Measurements from ENCODE around the gene TMEM33.
"Not testable (repeated sequence)": the region's sequence is repeated elsewhere in the genome, so short reads cannot be mapped to it uniquely, and the experiment has no call there.

Gene TMEM33, protein sequence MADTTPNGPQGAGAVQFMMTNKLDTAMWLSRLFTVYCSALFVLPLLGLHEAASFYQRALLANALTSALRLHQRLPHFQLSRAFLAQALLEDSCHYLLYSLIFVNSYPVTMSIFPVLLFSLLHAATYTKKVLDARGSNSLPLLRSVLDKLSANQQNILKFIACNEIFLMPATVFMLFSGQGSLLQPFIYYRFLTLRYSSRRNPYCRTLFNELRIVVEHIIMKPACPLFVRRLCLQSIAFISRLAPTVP
- total RNA-seq: 29.4 to 60.0 (median 44.9) reads per million in 4 donors

DNA sequence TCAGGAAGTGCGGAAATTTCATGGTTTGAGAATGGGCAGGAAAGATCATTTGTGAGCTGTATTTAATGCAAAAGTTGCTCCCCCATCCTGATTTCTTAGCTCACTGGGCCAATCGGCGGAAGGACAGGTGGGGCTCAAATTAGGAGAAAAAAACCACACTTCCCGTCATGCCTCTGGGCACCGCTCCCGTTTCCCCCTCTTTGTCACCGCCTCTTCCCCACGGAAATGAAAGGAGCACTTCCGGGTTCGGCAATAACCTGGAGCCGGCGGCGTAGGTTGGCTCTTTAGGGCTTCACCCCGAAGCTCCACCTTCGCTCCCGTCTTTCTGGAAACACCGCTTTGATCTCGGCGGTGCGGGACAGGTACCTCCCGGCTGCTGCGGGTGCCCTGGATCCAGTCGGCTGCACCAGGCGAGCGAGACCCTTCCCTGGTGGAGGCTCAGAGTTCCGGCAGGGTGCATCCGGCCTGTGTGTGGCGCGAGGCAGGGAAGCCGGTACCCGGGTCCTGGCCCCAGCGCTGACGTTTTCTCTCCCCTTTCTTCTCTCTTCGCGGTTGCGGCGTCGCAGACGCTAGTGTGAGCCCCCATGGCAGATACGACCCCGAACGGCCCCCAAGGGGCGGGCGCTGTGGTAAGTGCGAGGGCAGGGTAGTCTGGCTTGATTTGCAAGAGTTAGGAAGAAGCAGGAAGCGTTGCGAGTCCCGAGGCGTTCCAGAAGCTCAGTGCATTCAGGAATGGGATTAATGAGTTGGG, at the start of gene TMEM33:
Gene TMEM33, plus strand, starts transcription at position 529 of the 751 bp plus-strand sequence. Its CDS starts 56 bp downstream, at position 585.
- peak; percentile 46 to 87 (median 62) for DNase-seq

DNA sequence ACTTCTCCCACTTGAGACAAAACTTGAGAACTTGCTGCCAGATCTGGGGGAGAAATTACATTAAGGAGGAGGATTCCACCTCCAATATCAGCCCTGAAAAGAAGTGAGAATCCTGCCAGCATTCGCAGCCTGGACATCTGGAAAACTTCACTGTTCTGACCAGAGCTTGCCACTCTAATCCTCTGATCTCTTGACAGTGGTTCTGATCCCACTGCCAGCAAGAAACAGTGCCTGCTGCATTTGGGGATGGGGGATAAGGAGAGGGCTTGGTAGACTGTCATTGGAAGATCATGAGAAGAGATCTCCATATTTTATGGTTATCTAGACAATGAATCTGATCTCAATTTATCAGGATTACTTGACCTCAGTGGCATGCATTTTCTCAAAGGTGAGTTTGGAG, 49.8 kb upstream of the TMEM33 start:
- no peak for DNase-seq

DNA sequence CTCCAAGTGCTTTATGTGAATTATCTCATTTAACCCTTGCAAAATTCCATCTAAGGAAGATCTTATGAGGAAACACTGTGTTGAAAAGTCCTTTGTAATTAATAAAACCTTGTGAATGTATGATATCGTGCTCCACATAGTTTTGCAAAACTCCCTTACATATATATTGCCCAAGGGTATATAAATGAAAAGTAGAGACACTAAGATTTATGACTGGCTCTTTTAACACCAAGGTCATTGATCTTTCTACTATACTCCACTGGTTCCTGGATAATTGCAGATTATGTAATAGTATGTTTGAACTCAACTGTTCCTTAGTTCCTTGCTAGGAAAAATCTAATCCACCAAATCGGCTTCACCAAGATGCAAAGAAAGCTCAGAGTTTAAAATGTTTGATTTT, 48.0 kb upstream of the TMEM33 start:
- no peak for DNase-seq

DNA sequence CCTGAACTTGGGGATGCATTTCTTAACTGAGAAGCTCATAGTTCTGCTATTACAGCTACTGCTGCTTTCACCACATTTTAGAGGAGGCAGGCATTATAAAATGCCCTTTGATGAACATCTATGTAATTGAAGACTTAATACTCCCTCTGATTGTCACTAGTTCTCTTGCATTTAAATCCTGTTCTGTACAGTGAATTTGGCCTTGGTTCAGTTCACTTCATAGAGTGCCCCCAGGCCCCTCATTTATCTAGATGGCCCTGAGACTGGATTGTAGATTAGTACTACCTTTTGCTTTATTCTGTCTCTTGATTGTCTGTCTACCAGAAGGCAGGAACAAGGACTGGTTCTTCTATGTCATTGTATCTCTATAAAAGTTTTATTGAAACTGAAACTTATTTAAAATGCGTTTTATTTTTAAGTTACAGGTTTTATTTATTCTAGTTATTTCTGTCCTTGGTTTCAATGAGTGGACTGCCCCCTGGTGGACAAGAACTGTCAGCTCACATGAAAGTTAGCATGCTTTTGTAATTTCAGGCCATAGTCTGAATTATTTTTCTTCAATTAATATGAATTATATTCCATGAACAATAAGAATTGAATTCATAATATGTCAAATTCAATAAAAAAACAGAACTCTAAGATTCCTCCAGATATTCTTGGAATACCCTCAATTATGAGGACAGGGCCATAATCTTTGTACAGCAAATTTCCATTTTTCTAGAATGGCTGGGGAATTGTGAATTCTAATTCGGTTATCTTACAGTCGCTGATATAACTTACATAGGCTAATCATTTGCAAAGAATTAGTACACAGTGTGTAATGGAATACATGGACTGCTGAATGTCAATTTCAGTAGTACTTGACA, 47.2 kb upstream of the TMEM33 start:
- peak in 2 of 5 donors; percentile 26 to 33 for DNase-seq

DNA sequence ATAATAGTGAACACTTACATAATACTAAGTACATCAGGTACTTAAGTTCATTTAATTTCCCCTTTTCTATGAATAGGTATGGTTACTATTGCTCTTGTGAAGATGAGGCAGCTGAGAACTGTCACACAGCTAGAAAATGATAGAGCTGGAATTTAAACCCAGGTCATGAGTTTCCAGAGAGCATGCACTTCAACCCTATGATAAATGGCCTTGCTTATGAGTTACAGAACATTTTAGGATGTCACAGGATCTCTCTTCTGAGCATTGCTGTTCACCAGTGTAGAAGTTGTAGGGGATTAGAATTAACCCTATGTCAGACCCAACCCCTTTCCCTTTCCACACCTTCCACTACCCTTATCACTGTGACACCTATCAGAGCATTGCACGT, 46.5 kb upstream of the TMEM33 start:
- no peak for DNase-seq

DNA sequence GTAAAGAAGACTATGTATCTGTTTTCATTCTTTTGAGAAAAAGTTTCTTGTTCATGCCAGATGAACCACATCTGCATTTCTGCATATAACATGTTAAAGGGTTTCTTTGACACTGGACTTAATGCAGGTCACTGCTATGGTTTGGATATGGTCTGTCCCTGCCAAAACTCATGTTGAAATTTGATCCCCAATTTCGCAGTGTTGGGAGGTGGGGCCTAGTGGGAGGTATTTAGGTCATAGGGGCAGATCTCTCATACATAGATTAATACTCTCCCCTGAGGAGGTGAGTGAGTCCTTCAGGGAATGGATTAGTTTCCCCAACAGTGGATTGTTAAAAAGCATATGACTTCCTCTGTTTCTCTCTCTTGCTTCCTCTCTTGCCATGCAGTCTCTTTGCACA, 45.9 kb upstream of the TMEM33 start:
- DNase-seq: no peak

DNA sequence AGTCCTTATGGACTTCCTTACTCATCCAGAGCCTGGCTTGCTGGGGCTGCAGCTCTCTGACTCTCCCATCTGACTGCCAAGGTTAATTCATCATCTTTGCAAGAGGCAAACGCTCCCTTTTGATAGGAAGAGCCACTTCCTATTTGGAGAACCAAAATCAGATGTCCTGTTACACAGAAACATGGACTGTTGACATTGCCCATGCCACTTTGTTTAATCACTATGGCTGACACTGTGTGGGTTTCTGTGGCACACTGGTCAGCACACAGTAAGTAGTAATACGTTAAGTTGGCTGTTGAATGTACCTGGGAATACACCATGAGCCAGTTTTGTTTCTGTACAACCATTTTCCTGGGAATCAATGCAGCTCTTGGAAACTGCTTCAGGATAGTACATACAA, 45.1 kb upstream of the TMEM33 start:
- no peak for DNase-seq

DNA sequence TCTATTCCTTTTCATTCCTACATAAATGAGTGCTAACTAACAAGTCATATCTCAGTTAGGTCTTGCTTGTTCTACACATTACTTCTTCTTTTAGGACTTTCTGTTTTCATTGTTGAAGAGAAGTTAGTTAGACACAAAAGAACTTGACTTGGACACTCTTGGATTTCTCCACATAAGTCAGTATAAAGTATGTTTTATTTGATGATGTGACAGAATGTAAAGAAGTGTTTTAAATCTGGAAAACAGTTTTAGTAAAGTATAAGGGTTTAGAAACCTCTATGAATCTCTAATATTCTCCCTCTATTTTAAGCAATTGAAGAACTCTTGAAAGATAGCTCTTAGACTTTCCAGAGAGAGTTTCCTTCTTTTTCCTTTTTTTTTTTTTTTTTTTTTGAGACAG, 38.6 kb upstream of the TMEM33 start:
- no peak for DNase-seq

DNA sequence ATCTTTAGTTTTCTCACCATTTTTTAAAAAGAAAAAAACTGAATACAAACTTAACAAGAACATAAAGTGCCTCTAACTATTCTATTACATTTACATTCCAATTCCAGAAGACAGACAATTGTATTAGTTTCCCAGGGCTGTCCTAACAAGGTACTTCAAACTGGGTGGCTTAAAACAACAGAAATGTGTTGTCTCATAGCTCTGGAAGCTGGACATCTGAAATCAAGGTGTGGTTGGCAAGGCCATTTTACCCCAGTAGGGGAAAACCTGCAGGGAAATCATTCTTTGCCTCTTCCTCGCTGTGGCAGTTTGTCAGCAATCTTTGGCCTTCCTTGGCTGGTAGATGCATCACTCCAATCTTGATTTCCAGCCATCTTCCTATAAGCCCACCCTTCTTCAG, 37.5 kb upstream of the TMEM33 start:
- no peak for DNase-seq

DNA sequence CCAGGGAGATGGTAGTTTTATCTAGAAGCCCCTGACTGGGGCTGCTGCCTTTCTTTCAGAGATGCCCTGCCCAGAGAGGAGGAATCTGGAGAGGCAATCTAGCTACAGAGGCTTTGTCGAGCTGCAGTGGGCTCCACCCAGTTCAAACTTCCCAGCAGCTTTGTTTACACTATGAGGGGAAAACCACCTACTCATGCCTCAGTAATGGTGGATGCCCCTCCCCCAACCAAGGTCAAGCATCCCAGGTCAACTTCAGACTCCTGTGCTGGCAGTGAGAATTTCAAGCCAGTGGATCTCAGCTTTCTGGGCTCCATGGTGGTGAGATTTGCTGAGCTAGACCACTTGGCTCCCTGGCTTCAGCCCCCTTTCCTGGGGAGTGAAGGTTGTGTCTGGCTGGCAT, 26.1 kb upstream of the TMEM33 start:
- not testable (repeated sequence) for DNase-seq

DNA sequence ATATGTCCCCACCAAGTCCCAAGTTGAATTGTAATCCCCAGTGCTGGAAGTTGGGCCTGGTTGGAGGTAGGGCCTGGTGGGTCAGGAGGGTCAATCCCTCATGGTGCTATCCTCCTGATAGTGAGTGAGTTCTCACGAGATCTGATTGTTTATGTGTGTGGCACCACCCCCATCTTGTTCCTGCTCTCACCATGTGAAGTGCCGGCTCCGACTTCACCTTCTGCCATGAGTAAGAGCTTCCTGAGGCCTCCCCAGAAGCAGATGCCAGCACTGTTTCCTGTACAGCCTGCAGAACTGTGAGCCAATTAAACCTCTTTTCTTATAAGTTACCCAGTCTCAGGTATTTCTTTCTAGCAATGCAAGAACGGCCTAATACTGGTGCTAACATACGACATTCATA, 22.7 kb upstream of the TMEM33 start:
- no peak for DNase-seq

DNA sequence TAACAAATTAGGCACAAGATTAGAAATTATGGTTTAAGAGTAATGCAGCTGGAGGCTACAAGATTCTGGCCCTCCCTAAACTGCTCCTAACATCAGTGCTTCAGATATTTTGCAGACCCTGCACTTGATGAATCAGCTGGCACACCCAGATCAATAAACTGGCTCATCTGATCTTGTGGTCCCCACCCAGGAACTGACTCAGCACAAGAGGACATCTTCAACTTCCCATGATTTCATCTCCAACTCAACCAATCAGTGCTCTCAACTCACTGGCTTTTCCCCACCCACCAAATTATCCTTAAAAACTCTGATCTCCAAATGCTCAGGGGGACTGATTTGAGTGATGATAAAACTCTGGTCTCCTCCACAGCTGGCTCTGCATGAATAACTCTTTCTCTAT, 21.7 kb upstream of the TMEM33 start:
- DNase-seq: no peak

DNA sequence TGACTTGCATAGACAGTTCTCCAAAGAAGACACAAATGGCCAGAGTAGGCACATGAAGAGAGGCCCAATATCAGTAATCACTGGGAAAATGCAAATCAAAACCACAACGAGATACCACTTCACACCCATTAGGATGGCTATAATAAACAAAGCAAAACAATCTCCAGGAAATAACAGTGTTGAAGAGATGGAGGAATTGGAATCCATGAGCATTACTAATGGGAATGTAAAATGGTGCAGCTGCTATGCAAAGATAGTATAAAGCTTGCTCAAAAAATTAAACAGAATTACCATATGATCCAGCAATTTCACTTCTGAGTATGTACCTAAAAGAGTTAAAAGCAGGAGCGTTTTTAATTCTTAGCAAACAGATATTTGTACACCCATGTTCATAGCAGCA, 17.0 kb upstream of the TMEM33 start:
- no peak for DNase-seq

DNA sequence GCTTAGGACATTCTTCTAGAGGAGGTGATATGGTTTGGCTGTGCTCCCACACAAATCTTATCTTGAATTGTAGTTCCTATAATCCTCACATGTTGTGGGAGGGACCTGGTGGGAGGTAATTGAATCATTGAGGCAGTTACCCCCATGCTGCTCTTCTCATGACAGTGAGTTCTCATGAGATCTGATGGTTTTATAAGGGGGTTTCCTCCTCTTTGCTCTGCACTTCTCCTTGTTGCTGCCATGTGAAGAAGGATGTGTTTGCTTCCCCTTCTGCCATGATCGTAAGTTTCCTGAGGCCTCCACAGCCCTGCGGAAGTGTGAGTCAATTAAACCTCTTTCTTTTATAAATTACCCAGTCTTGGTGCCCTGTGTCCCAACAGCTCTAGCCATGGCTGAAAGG, 14.8 kb upstream of the TMEM33 start:
- DNase-seq: not testable (repeated sequence)

DNA sequence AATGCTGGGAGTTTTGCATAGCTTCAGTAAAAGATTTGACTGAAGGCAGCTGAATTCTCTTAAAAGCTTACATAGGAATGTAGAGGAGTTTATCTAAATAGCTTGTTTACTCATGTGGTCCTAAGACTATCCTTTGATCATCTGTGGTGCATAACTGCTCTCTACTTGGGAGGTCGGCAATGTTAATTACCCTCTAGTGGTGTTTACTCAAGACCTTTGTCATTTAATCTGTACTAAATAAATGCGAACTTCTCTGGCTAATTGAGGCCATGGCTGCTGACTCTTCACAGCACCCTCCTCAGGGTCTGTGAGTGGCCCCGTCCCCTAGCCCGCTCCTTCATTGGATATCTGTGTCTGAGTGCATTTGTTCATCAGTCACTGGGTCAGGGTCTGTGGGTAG, 13.8 kb upstream of the TMEM33 start:
- no peak for DNase-seq

DNA sequence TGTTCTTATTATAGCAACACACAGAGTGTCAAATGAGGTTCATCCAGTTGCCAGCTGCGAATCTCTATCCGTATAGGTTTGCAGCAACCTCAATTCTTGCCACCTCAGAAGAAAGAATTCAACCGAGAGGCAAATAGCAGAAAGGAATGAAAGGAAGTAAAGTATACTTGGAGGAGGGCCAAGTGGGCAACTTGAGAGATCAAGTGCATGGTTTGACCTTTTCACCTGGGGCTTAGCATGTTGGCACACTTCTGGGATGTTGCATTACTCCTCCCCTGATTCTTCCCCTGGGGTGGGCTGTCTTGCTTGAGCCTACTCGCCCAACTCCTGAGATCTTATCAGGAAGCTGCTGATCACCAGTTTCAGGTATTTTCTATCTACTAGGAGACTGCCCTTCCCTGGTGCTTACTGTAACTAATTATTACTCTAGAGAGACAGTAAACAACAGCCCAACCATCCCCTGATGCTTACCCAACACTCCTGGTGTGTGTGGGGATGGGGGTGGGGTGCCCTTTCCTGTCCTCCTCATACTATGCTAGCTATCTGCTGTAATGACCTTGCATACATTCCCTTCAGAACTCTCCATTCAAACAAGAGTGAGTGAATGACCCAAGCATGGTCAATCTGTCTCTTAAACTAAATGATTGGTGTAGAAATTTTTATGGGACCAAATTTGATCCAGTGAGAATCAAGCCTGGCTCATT, 7.3 kb upstream of the TMEM33 start:
- DNase-seq: no peak

DNA sequence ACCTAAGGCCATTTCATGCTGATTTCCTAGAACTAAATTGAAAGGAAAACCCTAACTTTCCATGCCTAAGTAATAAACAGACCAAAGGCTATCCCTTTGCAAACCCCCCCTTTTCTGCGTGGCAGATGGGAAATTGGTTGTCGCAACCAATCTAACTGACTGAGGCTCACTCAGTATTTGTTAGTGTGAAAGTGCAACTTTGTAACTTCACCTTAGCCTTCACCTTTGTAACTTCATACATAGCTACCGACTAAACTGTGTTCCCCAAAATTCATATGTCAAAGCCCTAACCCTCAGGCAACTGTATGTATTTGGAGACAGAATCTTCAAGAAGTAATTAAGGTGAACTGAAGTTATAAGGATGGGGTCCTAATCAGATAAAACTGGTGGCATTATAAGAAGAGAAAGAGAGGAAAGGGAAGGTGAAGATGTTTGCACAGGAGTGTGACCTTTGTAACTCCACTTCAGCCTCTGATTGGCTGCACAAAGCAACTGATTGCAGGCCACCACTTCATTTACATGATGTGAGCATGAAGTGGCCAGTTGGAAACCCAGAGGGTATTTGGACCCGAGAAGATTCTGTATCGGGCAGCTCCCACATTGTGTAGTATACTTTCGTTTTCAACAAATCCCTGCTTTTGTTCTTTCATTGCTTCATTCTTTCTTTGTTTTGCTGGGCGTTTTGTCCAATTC, 4.9 kb upstream of the TMEM33 start:
- DNase-seq: no peak

DNA sequence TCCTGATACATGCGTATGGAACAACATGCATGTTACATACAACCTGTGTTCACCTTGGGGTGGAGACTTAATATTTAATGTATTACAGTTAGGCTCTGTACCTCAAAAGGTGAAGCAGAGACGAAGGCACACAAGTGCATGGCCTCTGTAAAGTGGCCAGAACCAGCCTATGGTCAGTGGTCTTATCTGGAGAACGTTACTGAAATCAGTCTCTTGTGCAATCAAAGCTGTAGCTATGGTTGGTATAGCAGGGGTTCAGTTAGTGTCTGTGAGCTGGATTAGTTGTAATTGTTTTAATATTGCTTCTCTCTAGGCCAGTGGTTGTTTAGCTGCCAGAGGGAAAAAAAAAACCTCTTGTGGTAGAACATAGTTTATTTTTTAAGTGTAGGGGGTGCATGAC, 2.2 kb upstream of the TMEM33 start:
- no peak for DNase-seq

DNA sequence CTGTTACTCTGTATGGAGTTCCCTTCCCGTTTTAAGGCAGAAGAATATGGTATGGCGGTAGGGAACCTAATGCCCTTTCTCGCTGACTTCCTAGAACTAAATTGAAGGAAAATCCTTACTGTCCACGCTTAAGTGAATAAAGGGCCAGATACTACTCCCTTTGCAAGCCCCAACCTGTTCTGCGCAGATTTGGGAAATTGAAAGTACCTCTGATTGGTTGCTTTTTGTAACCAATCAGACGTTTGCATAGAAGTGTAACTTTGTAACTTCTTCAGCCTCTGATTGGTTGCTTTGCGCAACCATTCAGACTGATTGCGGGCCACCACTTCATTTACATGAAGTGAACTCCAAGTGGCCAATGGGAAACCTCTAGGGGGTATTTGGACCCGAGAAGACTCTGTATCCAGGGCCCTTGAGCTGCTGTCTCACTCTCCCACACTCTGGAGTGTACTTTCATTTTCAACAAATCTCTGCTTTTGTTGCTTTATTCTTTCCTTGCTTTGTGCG, 1.2 kb upstream of the TMEM33 start:
- no peak for DNase-seq

DNA sequence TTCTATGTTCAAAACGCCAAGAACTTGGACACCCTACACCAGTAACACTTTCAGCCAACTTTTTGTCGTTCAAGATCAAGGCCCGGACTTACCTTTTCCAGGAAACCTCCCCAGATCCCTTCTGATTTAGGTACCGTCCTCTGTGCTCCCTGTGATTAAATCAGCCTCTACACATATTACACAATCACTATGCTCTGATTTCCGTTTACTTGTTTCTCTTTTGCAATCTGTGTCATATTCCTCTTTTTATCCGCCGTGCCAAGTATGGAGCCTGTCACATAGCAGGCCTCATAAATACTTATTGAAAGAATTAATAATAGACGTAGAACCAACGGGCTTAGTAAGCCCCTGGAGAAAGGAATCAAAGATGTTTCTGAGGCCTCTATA, 722 bp upstream of the TMEM33 start:
- no peak for DNase-seq

DNA sequence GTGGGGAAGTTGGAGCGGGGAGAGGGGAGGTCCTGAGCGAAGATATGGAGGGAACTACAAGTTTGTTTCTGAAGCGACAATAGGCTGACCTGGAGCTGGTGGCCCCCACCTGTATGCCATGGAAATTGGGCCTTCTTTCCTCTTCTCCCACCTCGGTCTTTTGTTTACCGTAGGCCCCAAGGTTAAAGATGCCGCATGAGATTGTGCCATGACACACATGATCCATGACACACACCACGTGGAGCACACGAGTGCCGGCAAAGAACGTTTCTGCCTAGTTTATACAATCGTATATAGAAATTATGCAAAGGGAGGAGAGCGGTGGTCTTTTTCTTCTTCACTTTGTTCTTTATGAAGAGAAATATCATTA, 408 bp downstream of the TMEM33 start:
- no peak for DNase-seq

DNA sequence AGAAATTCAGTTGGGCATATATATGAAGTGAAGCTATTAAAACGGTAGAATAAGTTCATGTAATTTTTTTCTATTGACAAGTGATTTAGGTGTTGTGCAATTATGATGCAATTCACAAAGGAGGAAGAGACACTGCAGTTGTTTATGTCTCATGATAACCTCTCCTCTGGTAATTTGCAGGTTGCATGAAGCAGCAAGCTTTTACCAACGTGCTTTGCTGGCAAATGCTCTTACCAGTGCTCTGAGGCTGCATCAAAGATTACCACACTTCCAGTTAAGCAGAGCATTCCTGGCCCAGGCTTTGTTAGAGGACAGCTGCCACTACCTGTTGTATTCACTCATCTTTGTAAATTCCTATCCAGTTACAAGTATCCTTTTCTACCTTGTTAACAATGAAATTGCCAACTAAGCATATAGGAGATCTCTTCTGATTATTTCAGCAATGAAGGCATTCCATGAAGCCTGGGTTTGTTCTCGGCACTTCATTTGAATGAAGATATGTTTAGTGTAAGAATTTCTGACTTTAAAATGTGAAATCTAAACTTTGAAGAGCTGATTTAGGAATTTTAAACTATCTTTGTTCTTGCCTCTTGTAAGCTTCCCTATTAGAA, 3.9 kb downstream of the TMEM33 start:
- no peak for DNase-seq
